ENCODE measurements around the gene JAZF1. TPM values are rescaled to one million over a fixed set of nuclear protein-coding genes. Genes with fewer than 3 reads are reported as not detected.

JAZF1 gene
- total RNA-seq, 1 experiment from 2014 or later = 9.1 TPM

GRCh38 chr7:27998382-27998781 is 182.2 kb downstream of the JAZF1 start:
- Mint-ChIP-seq H3K4me3 (no peak overlapping the region), H3K36me3 (ENCODE audit: insufficient read depth in 1 of 3, low read depth in 3 of 3) (no peaks in the 10 kb centered on the region), H3K27me3 (ENCODE audit: low read depth) (no peaks in the 10 kb centered on the region), H3K4me1 (peaks cover 2 to 4% of the 10 kb centered on the region in 2 experiments), H3K27ac (no peak overlapping the region), H3K9me3 (no peaks in the 10 kb centered on the region)
- Histone ChIP-seq H3K23me2 (ENCODE audit: insufficient read length, low read depth, low read length, poor library complexity, severe bottlenecking) (no peaks in the 10 kb centered on the region), H3K14ac (ENCODE audit: insufficient read depth, low read length) (no peak overlapping the region), H2AK5ac (ENCODE audit: insufficient read length, low read length) (no peak overlapping the region), H4K8ac (replicated peaks; ENCODE audit: insufficient read length, low read depth, low read length) (no peak overlapping the region), H3K23ac (ENCODE audit: insufficient read length, low read depth, low read length) (no peak overlapping the region), H3K4ac (ENCODE audit: low read depth, low read length) (no peak overlapping the region), H4K20me1 (ENCODE audit: control insufficient read depth, insufficient read depth, insufficient read length) (no peaks in the 10 kb centered on the region), H3K27ac (ENCODE audit: insufficient read length, low read depth, low read length) (no peak overlapping the region), H2BK15ac (ENCODE audit: low read depth, low read length) (no peak overlapping the region), H2BK120ac (ENCODE audit: low read depth, low read length, poor library complexity, severe bottlenecking) (no peak overlapping the region), H4K91ac (ENCODE audit: insufficient read length, low read depth, low read length) (no peak overlapping the region), H2BK5ac (ENCODE audit: insufficient read length, low read length) (no peak overlapping the region), H4K5ac (ENCODE audit: insufficient read length, low read depth, low read length) (no peak overlapping the region), H3K27me3 (ENCODE audit: insufficient read depth, low read length) (no peaks in the 10 kb centered on the region), H3K79me2 (ENCODE audit: insufficient read depth, low read length) (no peaks in the 10 kb centered on the region), H2BK20ac (ENCODE audit: low read depth, low read length, poor library complexity, severe bottlenecking) (no peak overlapping the region), H3K9me3 (ENCODE audit: control insufficient read depth, low read depth, low read length) (no peaks in the 10 kb centered on the region), H3T11ph (ENCODE audit: low read length) (no peak overlapping the region), H3K18ac (ENCODE audit: insufficient read length, low read depth, low read length) (no peak overlapping the region), H2AFZ (ENCODE audit: low read length) (no peak overlapping the region), H2BK12ac (ENCODE audit: insufficient read length, low read depth, low read length) (no peak overlapping the region), H3K4me1 (ENCODE audit: insufficient read depth, low read length) (peaks cover 1% of the 10 kb centered on the region; the same call in 1 of the 2 replicates), H3K4me2 (ENCODE audit: insufficient read depth, insufficient read length, low read length) (no peak overlapping the region), H3K79me1 (ENCODE audit: insufficient read depth, low read depth, low read length, poor library complexity, severe bottlenecking) (peaks cover 2% of the 10 kb centered on the region), H3K56ac (ENCODE audit: insufficient read length, low read depth, low read length) (no peak overlapping the region), H3K9ac (ENCODE audit: extremely low read depth, insufficient read length, low read length) (no peak overlapping the region)
- no CpG with 5 or more reads among the region's 2 CpGs for WGBS (ENCODE audit: extremely low coverage, insufficient read length, low lambda C conversion rate)
- no peak for TF ChIP-seq CTCF (conservative IDR thresholded peaks at IDR 0.05)
- DNase-seq = no peak
